H9 (cell line): ENCODE data around the gene DGKG. TPM values are rescaled to one million over a fixed set of nuclear protein-coding genes. Genes with fewer than 3 reads are reported as not detected.

Experiments used
- DNase-seq: peaks from one replicate; pipeline ENCODE4 v3.0.0-alpha.2; 2017
- H2AFZ ChIP-seq: one replicate; pipeline ENCODE4 v1.6.1; 2013; ENCODE audit warnings: mild to moderate bottlenecking, low read length, control low read depth, moderate library complexity
- H2AK5ac ChIP-seq: 2 replicates; pipeline ENCODE4 v1.6.1; 2013; ENCODE audit warnings: low read length, control low read depth, mixed read lengths; ENCODE audit not compliant: insufficient read length
- H2BK120ac ChIP-seq: one replicate; pipeline ENCODE4 v1.6.1; 2013; ENCODE audit warnings: low read depth, mild to moderate bottlenecking, low read length, control low read depth, inconsistent platforms; ENCODE audit not compliant: poor library complexity, severe bottlenecking
- H2BK12ac ChIP-seq: 2 replicates; pipeline ENCODE4 v1.6.1; 2013; ENCODE audit warnings: low read length, control low read depth, mixed read lengths, low read depth; ENCODE audit not compliant: insufficient read length
- H2BK15ac ChIP-seq: 2 replicates; pipeline ENCODE4 v1.6.1; 2013; ENCODE audit warnings: low read depth, low read length, control low read depth
- H2BK20ac ChIP-seq: one replicate; pipeline ENCODE4 v1.6.1; 2013; ENCODE audit warnings: low read depth, mild to moderate bottlenecking, low read length, control low read depth, inconsistent platforms; ENCODE audit not compliant: poor library complexity, severe bottlenecking
- H2BK5ac ChIP-seq: 2 replicates; pipeline ENCODE4 v1.6.1; 2013; ENCODE audit warnings: low read length, control low read depth, mixed read lengths; ENCODE audit not compliant: insufficient read length
- H3K14ac ChIP-seq: 2 replicates; pipeline ENCODE4 v1.6.1; 2013; ENCODE audit warnings: low read length, control low read depth; ENCODE audit not compliant: insufficient read depth
- H3K18ac ChIP-seq: 2 replicates; pipeline ENCODE4 v1.6.1; 2013; ENCODE audit warnings: low read depth, mild to moderate bottlenecking, mixed read lengths, low read length, control low read depth; ENCODE audit not compliant: insufficient read length
- H3K23ac ChIP-seq: 2 replicates; pipeline ENCODE4 v1.6.1; 2013; ENCODE audit warnings: low read length, control low read depth, mixed read lengths, low read depth; ENCODE audit not compliant: insufficient read length
- H3K23me2 ChIP-seq: 2 replicates; pipeline ENCODE4 v1.6.1; 2013; ENCODE audit warnings: low read depth, mild to moderate bottlenecking, mixed read lengths, low read length, control low read depth; ENCODE audit not compliant: insufficient read length, poor library complexity, severe bottlenecking
- H3K27ac ChIP-seq: 2 replicates; pipeline ENCODE4 v1.5.1; 2013; ENCODE audit warnings: low read length, control low read depth, mixed read lengths, low read depth; ENCODE audit not compliant: insufficient read length
- H3K27me3 ChIP-seq: 2 replicates; pipeline ENCODE4 v1.6.1; 2013; ENCODE audit warnings: low read length, control low read depth, inconsistent platforms; ENCODE audit not compliant: insufficient read depth
- H3K4ac ChIP-seq: 2 replicates; pipeline ENCODE4 v1.6.1; 2013; ENCODE audit warnings: low read depth, mild to moderate bottlenecking, control low read depth, inconsistent platforms, low read length, moderate library complexity
- H3K4me1 ChIP-seq: 2 replicates; pipeline ENCODE4 v1.6.1; 2013; ENCODE audit warnings: low read length, control low read depth, inconsistent platforms; ENCODE audit not compliant: insufficient read depth
- H3K4me2 ChIP-seq: 2 replicates; pipeline ENCODE4 v1.6.1; 2013; ENCODE audit warnings: low read length, control low read depth, mixed read lengths; ENCODE audit not compliant: insufficient read length, insufficient read depth
- H3K56ac ChIP-seq: 2 replicates; pipeline ENCODE4 v1.6.1; 2013; ENCODE audit warnings: low read depth, mild to moderate bottlenecking, mixed read lengths, low read length, control low read depth; ENCODE audit not compliant: insufficient read length
- H3K79me1 ChIP-seq: 2 replicates; pipeline ENCODE4 v1.6.1; 2013; ENCODE audit warnings: low read depth, mild to moderate bottlenecking, moderate library complexity, low read length, control low read depth, inconsistent platforms; ENCODE audit not compliant: insufficient read depth, poor library complexity, severe bottlenecking
- H3K79me2 ChIP-seq: 2 replicates; pipeline ENCODE4 v1.6.1; 2013; ENCODE audit warnings: low read length, control low read depth, inconsistent platforms; ENCODE audit not compliant: insufficient read depth
- H3K9ac ChIP-seq: 2 replicates; pipeline ENCODE4 v1.6.1; 2013; ENCODE audit warnings: low read length, control low read depth, mixed read lengths; ENCODE audit not compliant: insufficient read length; ENCODE audit errors: extremely low read depth
- H3K9me3 ChIP-seq: one replicate; pipeline ENCODE4 v1.6.1; 2013; ENCODE audit warnings: low read depth, low read length, inconsistent platforms; ENCODE audit not compliant: control insufficient read depth
- H3T11ph ChIP-seq: one replicate; pipeline ENCODE4 v1.6.1; 2013; ENCODE audit warnings: mild to moderate bottlenecking, low read length, control low read depth, inconsistent platforms
- H4K20me1 ChIP-seq: one replicate; pipeline ENCODE4 v1.6.1; 2013; ENCODE audit not compliant: control insufficient read depth, insufficient read length, insufficient read depth
- H4K5ac ChIP-seq: 2 replicates; pipeline ENCODE4 v1.6.1; 2013; ENCODE audit warnings: low read depth, mild to moderate bottlenecking, mixed read lengths, low read length, control low read depth; ENCODE audit not compliant: insufficient read length
- H4K8ac ChIP-seq: replicated peaks from 2 replicates; pipeline ENCODE4 v1.6.1; 2013; ENCODE audit warnings: low read length, control low read depth, mixed read lengths, low read depth; ENCODE audit not compliant: insufficient read length
- H4K91ac ChIP-seq: 2 replicates; pipeline ENCODE4 v1.6.1; 2013; ENCODE audit warnings: low read depth, mild to moderate bottlenecking, moderate library complexity, mixed read lengths, low read length, control low read depth; ENCODE audit not compliant: insufficient read length
- H3K27ac Mint-ChIP-seq, 3 experiments: 2 replicates in 2 of 3; 3 replicates in 1 of 3; pipeline ENCODE4 v1.8.0; 2020 to 2021; ENCODE audit warnings: mixed read lengths in 3 of 3, mild to moderate bottlenecking in 1 of 3, moderate library complexity in 1 of 3
- H3K27me3 Mint-ChIP-seq: 2 replicates; pipeline ENCODE4 v1.8.0; 2021; ENCODE audit warnings: low read depth, mild to moderate bottlenecking, moderate library complexity, mixed read lengths
- H3K36me3 Mint-ChIP-seq, 3 experiments: 2 replicates in 2 of 3; 3 replicates in 1 of 3; pipeline ENCODE4 v1.8.0; 2020 to 2021; ENCODE audit warnings: low read depth in 3 of 3, mixed read lengths in 3 of 3; ENCODE audit not compliant: insufficient read depth in 1 of 3
- H3K4me1 Mint-ChIP-seq, 2 experiments: 2 replicates each; pipeline ENCODE4 v1.8.0; 2020; ENCODE audit warnings: mixed read lengths in 2 of 2
- H3K4me3 Mint-ChIP-seq, 2 experiments: 2 replicates in 1 of 2; 3 replicates in 1 of 2; pipeline ENCODE4 v1.8.0; 2020 to 2021; ENCODE audit warnings: mild to moderate bottlenecking in 2 of 2, mixed read lengths in 2 of 2, moderate library complexity in 1 of 2
- H3K9me3 Mint-ChIP-seq, 2 experiments: 2 replicates in 1 of 2; 3 replicates in 1 of 2; pipeline ENCODE4 v1.8.0; 2020; ENCODE audit warnings: mild to moderate bottlenecking in 2 of 2, mixed read lengths in 2 of 2, moderate library complexity in 1 of 2
- CTCF ChIP-seq: fragments of 200-600 bp; sonication (generic); conservative IDR thresholded peaks from 3 replicates; pipeline ENCODE4 v1.8.0; 2021; ENCODE audit warnings: antibody characterized with exemption, mild to moderate bottlenecking
- WGBS: extraction: QIAGEN DNeasy Blood & Tissue Kit; methylation state at CpG from one replicate; pipeline ENCODE4 v1.1.7; 2013; ENCODE audit warnings: missing lambda C conversion rate, low lambda C conversion rate, mixed read lengths; ENCODE audit not compliant: insufficient read length; ENCODE audit errors: extremely low coverage; 5-methylcytosine and 5-hydroxymethylcytosine counted together
- total RNA-seq: library from RNA; stranded (reverse); gene quantifications from 2 replicates; pipeline ENCODE4 v1.2.1, GENCODE V29; 2021

The DGKG gene
- total RNA-seq, 1 experiment from 2014 or later = not detected

- no peaks in the 10 kb centered on the region for H3K27me3 ChIP-seq
- no peak overlapping the region for H2BK5ac ChIP-seq
- H3K9ac ChIP-seq = no peak overlapping the region
- peaks cover 56% of the 10 kb centered on the region for H3K27me3 Mint-ChIP-seq
- no peaks in the 10 kb centered on the region for H3K9me3 Mint-ChIP-seq
- no peak for DNase-seq
- H3K14ac ChIP-seq = no peak overlapping the region
- no peak overlapping the region for H2BK12ac ChIP-seq
- H3K9me3 ChIP-seq = no peaks in the 10 kb centered on the region
- H3K79me1 ChIP-seq = no peaks in the 10 kb centered on the region
- H3K23me2 ChIP-seq = no peaks in the 10 kb centered on the region
- TF ChIP-seq CTCF = no peak
- H4K8ac ChIP-seq = no peak overlapping the region
- no peak overlapping the region for H2BK120ac ChIP-seq
- H4K5ac ChIP-seq = no peak overlapping the region
- H3K79me2 ChIP-seq = no peaks in the 10 kb centered on the region
- H4K20me1 ChIP-seq = no peaks in the 10 kb centered on the region
- no peak overlapping the region for H2AK5ac ChIP-seq
- no peaks in the 10 kb centered on the region; the same call in 1 of the 2 replicates for H3K4me1 ChIP-seq
- peaks cover 0 to 1% (median 0%) of the 10 kb centered on the region in 3 experiments; a peak in 2 of 7 replicates for H3K36me3 Mint-ChIP-seq
- no peak overlapping the region for H3K23ac ChIP-seq
- H2BK20ac ChIP-seq = no peak overlapping the region
- no peak overlapping the region for H3K4ac ChIP-seq
- WGBS = no CpG with 5 or more reads among the region's 7 CpGs
- H2AFZ ChIP-seq = no peak overlapping the region
- no peak overlapping the region for H3K4me2 ChIP-seq
- H3K4me3 Mint-ChIP-seq = no peak overlapping the region
- H2BK15ac ChIP-seq = no peak overlapping the region
- H3K18ac ChIP-seq = no peak overlapping the region
- no peak overlapping the region for H3K56ac ChIP-seq
- no peak overlapping the region for H4K91ac ChIP-seq
- H3K27ac Mint-ChIP-seq = no peak overlapping the region; a peak in 1 of 7 replicates
- no peak overlapping the region for H3T11ph ChIP-seq
- no peak overlapping the region for H3K27ac ChIP-seq
- H3K4me1 Mint-ChIP-seq = no peaks in the 10 kb centered on the region
These were observed 210.7 kb downstream of the DGKG start for GRCh38 chr3:186151077-186151971.
